HUES6 (cell line): Measurements from ENCODE around the gene TMEM204.
"Not testable (repeated sequence)": the region's sequence is repeated elsewhere in the genome, so short reads cannot be mapped to it uniquely, and the experiment has no call there.

Source experiments
- H3K27ac ChIP-seq: 2 replicates; pipeline ENCODE4 v1.7.0; 2013; ENCODE audit warnings: low read depth, mild to moderate bottlenecking, low read length, inconsistent platforms
- H3K27me3 ChIP-seq: 2 replicates; pipeline ENCODE4 v1.6.1; 2013; ENCODE audit warnings: low read length; ENCODE audit not compliant: control insufficient read depth, insufficient read depth
- H3K36me3 ChIP-seq: 2 replicates; pipeline ENCODE4 v1.6.1; 2013; ENCODE audit warnings: low read length; ENCODE audit not compliant: control insufficient read depth, insufficient read depth
- H3K4me1 ChIP-seq: 2 replicates; pipeline ENCODE4 v1.6.1; 2013; ENCODE audit warnings: low read length; ENCODE audit not compliant: control insufficient read depth, insufficient read depth
- H3K4me3 ChIP-seq: 2 replicates; pipeline ENCODE4 v1.5.1; 2013; ENCODE audit warnings: low read depth, low read length
- H3K9ac ChIP-seq: one replicate; pipeline ENCODE4 v1.6.1; 2013; ENCODE audit warnings: mild to moderate bottlenecking, low read length
- H3K9me3 ChIP-seq: 2 replicates; pipeline ENCODE4 v1.6.1; 2013; ENCODE audit warnings: low read depth, low read length; ENCODE audit not compliant: control insufficient read depth, insufficient read depth

TMEM204 gene

DNA sequence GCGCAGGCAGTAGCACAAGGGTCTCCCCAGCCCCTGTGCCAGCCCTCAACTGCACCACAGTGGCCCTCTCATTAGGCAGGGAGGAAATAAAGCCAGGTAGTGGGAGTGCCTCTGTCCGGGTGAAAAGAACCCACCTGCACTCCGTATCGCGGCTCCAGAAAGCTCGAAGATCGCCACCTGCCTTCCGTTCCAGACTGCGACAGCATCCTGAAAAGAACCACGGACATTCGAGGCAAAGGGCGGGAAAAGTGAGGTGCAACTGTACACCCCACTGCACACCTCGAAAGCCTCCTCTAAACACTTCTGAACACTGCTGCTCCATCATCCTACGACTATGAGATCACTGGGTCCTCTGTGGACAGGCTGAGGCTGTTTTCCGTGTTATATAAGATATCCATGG is 49.7 kb downstream of the TMEM204 start:
- peaks cover 60% of the 10 kb centered on the region for H3K36me3 ChIP-seq
- H3K4me1 ChIP-seq: no peaks in the 10 kb centered on the region
- H3K27ac ChIP-seq: no peak overlapping the region
- no peak overlapping the region for H3K9ac ChIP-seq
- no peaks in the 10 kb centered on the region for H3K9me3 ChIP-seq
- H3K4me3 ChIP-seq: no peak overlapping the region
- no peaks in the 10 kb centered on the region for H3K27me3 ChIP-seq

DNA sequence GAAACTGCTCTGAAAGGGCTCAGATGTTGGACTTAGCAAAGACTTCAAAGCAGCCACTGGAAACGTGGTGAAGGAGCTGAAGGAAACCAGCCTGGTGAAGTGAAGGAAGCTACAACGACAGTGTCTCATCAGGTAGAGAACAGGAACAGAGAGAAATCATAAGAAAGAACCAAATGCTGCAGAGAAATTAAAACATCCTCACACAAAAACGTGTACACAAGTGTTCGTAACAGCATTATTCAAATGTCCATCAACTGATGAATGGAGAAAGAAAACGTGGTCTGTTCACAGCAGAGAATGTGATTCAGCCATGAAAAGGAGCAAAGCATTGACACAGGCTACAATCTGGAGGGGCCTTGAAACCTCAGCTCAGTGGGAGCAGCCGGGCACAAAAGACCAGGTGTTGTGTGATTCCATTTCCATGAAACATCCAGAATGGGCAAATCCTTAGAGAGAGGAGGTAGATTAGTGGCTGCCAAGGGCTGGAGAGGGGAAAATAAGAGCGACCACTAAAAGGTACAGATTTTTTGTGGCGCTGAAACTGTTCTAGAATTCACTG is 51.5 kb downstream of the TMEM204 start:
- H3K9me3 ChIP-seq: no peaks in the 10 kb centered on the region
- H3K27me3 ChIP-seq: no peaks in the 10 kb centered on the region
- peaks cover 54% of the 10 kb centered on the region for H3K36me3 ChIP-seq
- no peak overlapping the region for H3K27ac ChIP-seq
- no peaks in the 10 kb centered on the region for H3K4me1 ChIP-seq
- no peak overlapping the region for H3K4me3 ChIP-seq
- no peak overlapping the region for H3K9ac ChIP-seq

DNA sequence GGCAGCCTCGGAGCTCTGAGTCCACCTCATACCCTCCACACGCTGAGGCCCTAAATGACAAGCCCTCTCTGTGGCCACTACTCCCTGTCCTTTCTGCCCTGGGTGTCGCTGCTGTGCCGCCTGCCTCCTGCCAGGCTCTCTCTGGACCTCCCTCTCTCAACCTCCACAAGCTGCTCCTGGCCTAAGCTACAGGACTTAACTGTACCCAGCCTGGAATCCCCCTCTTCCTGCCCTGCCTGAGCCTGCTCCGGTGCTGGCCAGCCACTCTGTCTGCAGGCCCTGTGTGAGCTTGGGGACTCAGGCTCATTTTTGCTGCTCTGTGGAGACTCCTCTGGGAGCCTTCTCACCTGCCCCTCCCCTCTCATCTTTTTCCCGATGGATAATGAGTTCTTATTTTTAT is 56.9 kb downstream of the TMEM204 start:
- Histone ChIP-seq H3K27me3 (no peaks in the 10 kb centered on the region), H3K9me3 (no peaks in the 10 kb centered on the region), H3K4me1 (no peaks in the 10 kb centered on the region), H3K9ac (no peak overlapping the region), H3K27ac (no peak overlapping the region), H3K36me3 (peaks cover 26% of the 10 kb centered on the region), H3K4me3 (no peak overlapping the region)

DNA sequence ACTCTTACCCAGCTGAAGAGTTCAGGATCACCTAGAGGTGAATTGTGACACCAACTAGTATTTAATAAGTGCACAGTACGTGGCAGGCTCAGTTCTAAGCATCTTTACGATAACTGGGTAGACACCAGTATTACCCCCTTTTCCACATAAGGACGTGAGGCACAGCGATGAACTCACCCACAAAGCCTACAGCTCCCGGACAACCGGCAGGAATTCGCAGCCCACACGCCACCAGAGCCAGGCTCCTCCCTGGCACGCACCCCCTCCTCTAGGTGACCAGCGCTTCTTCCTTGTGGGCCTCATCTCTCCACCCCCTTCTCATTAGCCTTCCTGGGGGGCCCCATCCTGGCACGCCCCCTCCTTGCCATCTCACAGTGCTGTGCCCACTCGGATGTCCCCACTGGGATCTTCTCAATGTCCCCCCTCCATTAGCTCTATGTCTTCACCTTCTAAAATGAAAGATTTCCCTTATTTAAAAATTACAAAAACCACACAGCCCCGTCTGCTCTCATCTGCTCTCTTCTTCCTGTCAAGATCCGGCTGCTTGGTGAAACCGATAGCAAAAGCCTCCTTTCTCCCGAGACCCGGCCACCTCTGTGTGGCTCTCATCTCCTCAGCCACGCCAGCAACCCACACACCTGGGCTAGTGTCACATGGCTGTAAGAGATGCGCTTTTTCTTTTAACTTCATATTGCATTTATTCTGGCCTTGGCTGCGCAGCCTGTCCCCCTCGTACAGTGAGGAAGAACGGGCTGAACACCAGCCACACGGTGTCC is 57.7 kb downstream of the TMEM204 start:
- H3K27me3 ChIP-seq: no peaks in the 10 kb centered on the region
- H3K4me3 ChIP-seq: no peak overlapping the region
- H3K36me3 ChIP-seq: peaks cover 23% of the 10 kb centered on the region
- no peak overlapping the region for H3K27ac ChIP-seq
- no peaks in the 10 kb centered on the region for H3K4me1 ChIP-seq
- no peaks in the 10 kb centered on the region for H3K9me3 ChIP-seq
- H3K9ac ChIP-seq: no peak overlapping the region

DNA sequence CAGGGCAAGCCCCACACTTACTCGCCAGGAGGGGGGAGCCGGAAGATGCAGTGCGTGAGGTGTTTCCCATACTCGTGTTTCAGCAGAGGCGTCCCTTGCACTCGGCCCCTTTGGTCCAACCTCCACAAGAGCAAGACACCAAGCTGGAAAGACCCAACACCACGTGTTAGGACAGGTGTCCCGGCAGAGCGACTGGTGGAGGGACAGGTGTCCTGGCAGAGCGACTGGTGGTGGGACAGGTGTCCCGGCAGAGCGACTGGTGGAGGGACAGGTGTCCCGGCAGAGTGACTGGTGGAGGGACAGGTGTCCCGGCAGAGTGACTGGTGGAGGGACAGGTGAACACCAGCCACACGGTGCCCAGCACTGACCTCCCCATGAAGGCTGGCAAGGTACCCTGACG is 59.0 kb downstream of the TMEM204 start:
- no peak overlapping the region for H3K4me3 ChIP-seq
- H3K9me3 ChIP-seq: 0 out of 2 replicates have a peak, but pooled peaks cover 5% of the 10 kb centered on the region
- H3K36me3 ChIP-seq: peaks cover 22% of the 10 kb centered on the region
- no peaks in the 10 kb centered on the region for H3K4me1 ChIP-seq
- no peak overlapping the region for H3K27ac ChIP-seq
- no peak overlapping the region for H3K9ac ChIP-seq
- no peaks in the 10 kb centered on the region for H3K27me3 ChIP-seq

DNA sequence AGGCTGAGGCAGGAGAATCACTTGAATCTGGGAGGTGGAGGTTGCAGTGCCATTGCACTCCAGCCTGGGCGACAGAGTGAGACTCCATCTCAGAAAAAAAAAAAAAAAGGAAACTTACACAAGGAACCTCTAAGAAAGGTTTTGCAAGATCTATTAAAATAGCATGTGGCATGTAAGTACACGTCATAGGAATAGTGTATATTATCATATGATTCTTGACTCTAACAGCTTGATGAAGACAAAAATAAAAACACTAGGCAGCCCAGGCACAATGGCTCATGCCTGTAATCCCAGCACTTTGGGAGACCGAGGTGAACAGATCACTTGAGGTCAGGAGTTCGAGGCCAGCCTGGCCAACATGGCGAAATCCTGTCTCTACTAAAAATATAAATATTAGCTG is 62.0 kb downstream of the TMEM204 start:
- H3K27ac ChIP-seq, H3K27me3 ChIP-seq, H3K4me1 ChIP-seq, H3K9me3 ChIP-seq, H3K9ac ChIP-seq, H3K4me3 ChIP-seq: not testable (repeated sequence)
- H3K36me3 ChIP-seq: peaks cover 19% of the 10 kb centered on the region

DNA sequence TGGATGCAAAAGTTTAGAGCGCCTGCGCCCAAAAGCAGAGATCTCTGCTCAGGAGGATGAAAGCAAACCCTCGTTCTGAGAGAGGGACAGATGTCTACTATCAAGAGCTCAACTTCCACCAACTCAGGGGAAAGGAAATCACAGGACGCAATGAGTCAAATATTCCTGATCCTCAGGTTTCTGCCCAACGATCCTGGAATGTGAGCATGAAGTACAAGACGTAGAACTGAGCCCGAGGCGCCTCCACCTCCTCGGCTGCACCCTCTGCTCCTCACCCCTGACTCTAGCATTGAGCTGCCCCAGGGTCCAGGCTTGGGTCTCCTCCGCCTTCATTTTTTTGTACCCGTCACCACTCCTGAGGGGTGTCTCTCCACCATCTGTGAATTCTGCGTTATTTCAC is 63.0 kb downstream of the TMEM204 start:
- no peak overlapping the region for H3K27ac ChIP-seq
- H3K27me3 ChIP-seq: no peaks in the 10 kb centered on the region
- H3K9ac ChIP-seq: no peak overlapping the region
- peaks cover 9% of the 10 kb centered on the region; the same call in 1 of the 2 replicates for H3K9me3 ChIP-seq
- no peak overlapping the region for H3K4me3 ChIP-seq
- no peaks in the 10 kb centered on the region for H3K4me1 ChIP-seq
- H3K36me3 ChIP-seq: peaks cover 27% of the 10 kb centered on the region

DNA sequence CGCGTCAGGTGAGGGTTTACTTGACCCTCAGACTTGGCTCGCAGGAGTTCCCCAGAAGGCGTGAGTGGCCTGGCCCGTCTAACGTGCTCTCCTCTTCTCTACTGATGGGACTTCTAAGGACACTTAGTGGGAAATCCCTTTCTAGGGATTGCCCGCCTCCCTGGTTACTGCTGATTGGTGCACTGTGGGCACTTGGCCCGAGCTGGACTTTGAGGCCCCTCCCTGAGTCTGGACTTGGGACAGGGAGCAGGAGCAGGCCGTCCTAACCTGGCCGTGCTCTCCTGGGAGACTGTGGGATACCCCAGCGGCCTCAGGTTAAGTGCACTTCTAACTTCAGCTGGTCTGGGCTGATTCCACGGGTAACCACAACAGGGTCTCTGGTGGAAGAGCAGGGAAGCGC is 63.7 kb downstream of the TMEM204 start:
- H3K4me3 ChIP-seq: no peak overlapping the region
- no peak overlapping the region for H3K27ac ChIP-seq
- H3K9ac ChIP-seq: no peak overlapping the region
- no peaks in the 10 kb centered on the region for H3K4me1 ChIP-seq
- H3K9me3 ChIP-seq: peaks cover 9% of the 10 kb centered on the region; the same call in 1 of the 2 replicates
- H3K36me3 ChIP-seq: peaks cover 32% of the 10 kb centered on the region
- H3K27me3 ChIP-seq: no peaks in the 10 kb centered on the region

DNA sequence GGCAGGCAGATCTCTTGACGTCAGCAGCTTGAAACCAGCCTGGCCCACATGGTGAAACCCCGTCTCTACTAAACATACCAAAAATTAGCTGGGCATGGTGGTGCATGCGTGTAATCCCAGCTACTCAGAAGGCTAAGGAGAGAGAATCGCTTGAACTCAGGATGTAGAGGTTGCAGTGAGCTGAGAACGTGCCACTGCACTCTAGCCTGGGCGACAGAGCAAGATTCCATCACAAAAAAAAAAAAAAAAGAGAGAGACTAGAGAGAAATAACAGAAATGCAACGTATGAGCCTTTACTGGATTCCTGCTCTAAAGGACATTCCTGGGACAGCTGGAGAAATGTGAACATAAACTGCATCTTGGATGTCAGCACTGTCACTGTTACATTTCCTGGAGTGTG is 67.6 kb downstream of the TMEM204 start:
- H3K36me3 ChIP-seq: peaks cover 40% of the 10 kb centered on the region
- H3K9me3 ChIP-seq: peaks cover 9% of the 10 kb centered on the region; the same call in 1 of the 2 replicates
- no peak overlapping the region for H3K9ac ChIP-seq
- no peak overlapping the region for H3K27ac ChIP-seq
- no peaks in the 10 kb centered on the region for H3K4me1 ChIP-seq
- no peak overlapping the region for H3K4me3 ChIP-seq
- H3K27me3 ChIP-seq: no peaks in the 10 kb centered on the region

DNA sequence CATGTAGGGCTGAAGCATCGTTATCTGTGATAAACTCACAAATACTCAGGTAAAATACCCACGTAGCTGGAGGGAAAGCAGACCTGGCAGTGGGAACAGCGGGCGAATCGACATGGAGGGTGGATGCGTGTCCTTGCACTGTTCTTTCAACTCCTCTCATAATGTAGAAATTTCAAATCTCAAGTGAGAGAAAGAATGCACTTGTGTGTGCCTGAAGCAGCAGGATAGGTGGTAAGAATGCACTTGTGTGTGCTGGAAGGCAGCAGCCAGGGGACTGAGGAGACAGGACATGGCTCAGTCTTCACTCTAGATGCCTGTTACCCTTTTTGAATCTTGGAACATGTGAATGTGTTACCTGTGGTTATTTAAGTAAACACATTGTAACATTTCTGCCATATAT is 68.0 kb downstream of the TMEM204 start:
- Histone ChIP-seq H3K4me3 (no peak overlapping the region), H3K36me3 (peaks cover 39% of the 10 kb centered on the region), H3K9ac (no peak overlapping the region), H3K27me3 (no peaks in the 10 kb centered on the region), H3K27ac (no peak overlapping the region), H3K9me3 (peaks cover 9% of the 10 kb centered on the region; the same call in 1 of the 2 replicates), H3K4me1 (no peaks in the 10 kb centered on the region)

DNA sequence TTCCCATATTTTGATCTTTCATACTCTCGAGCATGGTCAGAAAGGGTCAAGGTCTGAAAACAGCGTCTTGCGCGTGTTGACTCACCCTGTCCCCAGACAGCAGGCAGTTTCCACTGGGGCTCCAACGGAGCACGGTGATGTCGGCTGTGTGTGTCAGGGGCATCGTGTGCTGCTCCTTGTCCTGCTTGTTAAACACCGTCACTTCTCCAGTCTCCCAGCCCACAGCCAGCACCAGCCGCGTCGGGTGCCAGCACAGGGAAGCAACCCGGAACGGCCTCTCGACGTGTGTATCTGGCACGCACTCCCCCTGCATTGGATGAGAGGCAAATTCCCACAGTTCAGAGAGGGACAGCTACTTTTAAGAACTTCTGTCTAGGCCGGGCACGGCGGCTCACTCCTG is 68.8 kb downstream of the TMEM204 start:
- Histone ChIP-seq H3K36me3 (peaks cover 37% of the 10 kb centered on the region), H3K27ac (no peak overlapping the region), H3K27me3 (no peaks in the 10 kb centered on the region), H3K4me1 (no peaks in the 10 kb centered on the region), H3K9ac (no peak overlapping the region), H3K9me3 (peaks cover 5% of the 10 kb centered on the region; the same call in 1 of the 2 replicates), H3K4me3 (no peak overlapping the region)
